ENCODE results near the gene TRPM5.

TRPM5 gene

GRCh38 chr11:2473361-2474058 is 29.2 kb upstream of the TRPM5 start:
- no peak overlapping the region for H3K4ac ChIP-seq (ENCODE audit: low read depth in 1 of 2, low read length in 2 of 2)
- no peak overlapping the region for H2BK120ac ChIP-seq (ENCODE audit: low read depth, low read length)
- peaks cover 0 to 3% of the 10 kb centered on the region in 2 experiments for H3K36me3 ChIP-seq (ENCODE audit: control insufficient read depth in 1 of 2, insufficient read depth in 2 of 2, low read depth in 1 of 2, low read length in 2 of 2)
- no peak overlapping the region for H3K4me3 ChIP-seq (ENCODE audit: insufficient read depth in 1 of 2, low read depth in 1 of 2, low read length in 2 of 2)
- no peaks in the 10 kb centered on the region for H3K9me3 ChIP-seq (ENCODE audit: control insufficient read depth, low read length)
- no peak overlapping the region for H4K8ac ChIP-seq (ENCODE audit: low read length)
- no peak overlapping the region for H3K9ac ChIP-seq (ENCODE audit: low read length)
- H3K79me1 ChIP-seq (replicated peaks; ENCODE audit: low read length, poor library complexity, severe bottlenecking) = no peaks in the 10 kb centered on the region
- H2AK5ac ChIP-seq (ENCODE audit: low read length, severe bottlenecking) = no peak overlapping the region
- H3K27me3 ChIP-seq (ENCODE audit: control insufficient read depth in 1 of 2, insufficient read depth in 1 of 2, low read length in 2 of 2) = peaks cover 37 to 47% of the 10 kb centered on the region in 2 experiments
- peak overlapping the region; percentile 50 for H4K91ac ChIP-seq (ENCODE audit: low read length)
- no peak overlapping the region for H3K27ac ChIP-seq (ENCODE audit: low read length, poor library complexity, severe bottlenecking)
- H3K4me1 ChIP-seq (ENCODE audit: control insufficient read depth, insufficient read depth, low read depth, low read length) = peaks cover 2% of the 10 kb centered on the region
- no peak overlapping the region for H3K4me2 ChIP-seq (ENCODE audit: low read length, poor library complexity, severe bottlenecking)
- no peak overlapping the region for H2BK12ac ChIP-seq (ENCODE audit: low read length in 2 of 2)
- no peak overlapping the region for H3K14ac ChIP-seq (ENCODE audit: low read length in 2 of 2)
- H2AFZ ChIP-seq (ENCODE audit: low read depth, low read length) = no peak overlapping the region
- H2BK15ac ChIP-seq (ENCODE audit: low read depth, poor library complexity, severe bottlenecking) = no peak overlapping the region
- no peak overlapping the region for H2BK5ac ChIP-seq (ENCODE audit: low read depth, low read length, poor library complexity, severe bottlenecking)
- no peak overlapping the region for H3K23ac ChIP-seq (ENCODE audit: low read length in 2 of 2)
- DNase-seq = no peak
- 92% methylated on average over 27 of the region's 27 CpGs for WGBS
- no peak overlapping the region for H3K18ac ChIP-seq (ENCODE audit: low read depth in 1 of 2, low read length in 2 of 2)

DNA sequence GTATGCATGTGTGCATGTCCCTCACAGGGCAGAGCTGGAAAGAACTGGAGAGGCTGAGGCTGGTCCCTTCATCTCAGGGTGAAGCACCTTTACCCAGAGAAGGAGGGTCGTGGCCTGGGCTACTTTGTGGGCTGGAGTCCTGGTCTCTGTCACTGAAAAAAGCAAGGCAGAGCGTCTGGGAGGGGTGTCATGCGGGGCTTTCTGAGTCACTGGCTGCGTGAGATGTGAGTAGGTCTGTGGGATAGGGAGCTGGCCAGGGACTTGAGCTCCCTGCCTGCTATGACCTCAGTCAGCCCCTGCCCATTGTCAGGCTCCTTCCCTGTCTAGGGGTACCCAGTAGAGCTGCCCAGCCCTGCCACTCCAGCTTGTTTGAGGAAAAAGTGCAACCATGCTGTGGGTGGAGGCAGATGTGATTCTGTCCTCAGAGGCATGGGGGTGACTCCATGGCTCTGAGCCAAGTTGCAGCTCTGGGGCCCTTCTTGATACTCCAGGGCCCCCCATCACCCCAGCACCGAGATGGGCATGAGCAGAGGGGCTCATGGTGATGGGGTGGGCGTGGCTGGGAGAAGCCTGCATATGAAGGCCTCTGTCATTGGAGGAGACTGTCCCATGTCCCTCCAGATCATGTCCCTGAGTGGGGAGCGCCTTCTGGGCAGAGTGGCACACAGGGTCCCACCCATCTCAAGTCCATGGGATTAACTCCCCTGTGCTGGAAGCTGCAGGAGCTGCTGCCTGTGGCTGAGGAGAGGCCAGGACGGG is 28.3 kb upstream of the TRPM5 start:
- Histone ChIP-seq H2BK120ac (ENCODE audit: low read depth, low read length) (no peak overlapping the region), H3K79me1 (replicated peaks; ENCODE audit: low read length, poor library complexity, severe bottlenecking) (no peaks in the 10 kb centered on the region), H3K27ac (ENCODE audit: low read length, poor library complexity, severe bottlenecking) (no peak overlapping the region), H3K4ac (ENCODE audit: low read depth in 1 of 2, low read length in 2 of 2) (no peak overlapping the region), H3K4me1 (ENCODE audit: control insufficient read depth, insufficient read depth, low read depth, low read length) (peaks cover 2% of the 10 kb centered on the region), H3K9me3 (ENCODE audit: control insufficient read depth, low read length) (no peaks in the 10 kb centered on the region), H3K36me3 (ENCODE audit: control insufficient read depth in 1 of 2, insufficient read depth in 2 of 2, low read depth in 1 of 2, low read length in 2 of 2) (peaks cover 0 to 3% of the 10 kb centered on the region in 2 experiments), H3K4me3 (ENCODE audit: insufficient read depth in 1 of 2, low read depth in 1 of 2, low read length in 2 of 2) (no peak overlapping the region), H3K27me3 (ENCODE audit: control insufficient read depth in 1 of 2, insufficient read depth in 1 of 2, low read length in 2 of 2) (peaks cover 39 to 45% of the 10 kb centered on the region in 2 experiments), H4K8ac (ENCODE audit: low read length) (no peak overlapping the region), H3K18ac (ENCODE audit: low read depth in 1 of 2, low read length in 2 of 2) (no peak overlapping the region), H2BK15ac (ENCODE audit: low read depth, poor library complexity, severe bottlenecking) (no peak overlapping the region), H3K14ac (ENCODE audit: low read length in 2 of 2) (peak overlapping the region in 1 of 2 experiments; percentile 36), H2AK5ac (ENCODE audit: low read length, severe bottlenecking) (no peak overlapping the region), H2BK5ac (ENCODE audit: low read depth, low read length, poor library complexity, severe bottlenecking) (no peak overlapping the region), H3K9ac (ENCODE audit: low read length) (no peak overlapping the region), H2BK12ac (ENCODE audit: low read length in 2 of 2) (no peak overlapping the region), H4K91ac (ENCODE audit: low read length) (no peak overlapping the region), H3K23ac (ENCODE audit: low read length in 2 of 2) (no peak overlapping the region), H3K4me2 (ENCODE audit: low read length, poor library complexity, severe bottlenecking) (no peak overlapping the region), H2AFZ (ENCODE audit: low read depth, low read length) (no peak overlapping the region)
- WGBS = 48% methylated on average over 8 of the region's 8 CpGs
- DNase-seq = no peak

- no peak overlapping the region for H3K27ac ChIP-seq (ENCODE audit: low read length, poor library complexity, severe bottlenecking)
- H3K9ac ChIP-seq (ENCODE audit: low read length) = no peak overlapping the region
- no peak overlapping the region for H2BK12ac ChIP-seq (ENCODE audit: low read length in 2 of 2)
- no peak for DNase-seq
- no peak overlapping the region for H3K4me3 ChIP-seq (ENCODE audit: insufficient read depth in 1 of 2, low read depth in 1 of 2, low read length in 2 of 2)
- no peak overlapping the region for H4K91ac ChIP-seq (ENCODE audit: low read length)
- no peak overlapping the region for H4K8ac ChIP-seq (ENCODE audit: low read length)
- no peak overlapping the region for H3K18ac ChIP-seq (ENCODE audit: low read depth in 1 of 2, low read length in 2 of 2)
- peaks cover 36 to 40% of the 10 kb centered on the region in 2 experiments for H3K27me3 ChIP-seq (ENCODE audit: control insufficient read depth in 1 of 2, insufficient read depth in 1 of 2, low read length in 2 of 2)
- H2BK120ac ChIP-seq (ENCODE audit: low read depth, low read length) = no peak overlapping the region
- no peaks in the 10 kb centered on the region for H3K9me3 ChIP-seq (ENCODE audit: control insufficient read depth, low read length)
- H3K23ac ChIP-seq (ENCODE audit: low read length in 2 of 2) = no peak overlapping the region
- H2BK5ac ChIP-seq (ENCODE audit: low read depth, low read length, poor library complexity, severe bottlenecking) = no peak overlapping the region
- peak overlapping the region in 1 of 2 experiments; percentile 46 for H3K14ac ChIP-seq (ENCODE audit: low read length in 2 of 2)
- peaks cover 0 to 3% of the 10 kb centered on the region in 2 experiments for H3K36me3 ChIP-seq (ENCODE audit: control insufficient read depth in 1 of 2, insufficient read depth in 2 of 2, low read depth in 1 of 2, low read length in 2 of 2)
- H3K4ac ChIP-seq (ENCODE audit: low read depth in 1 of 2, low read length in 2 of 2) = no peak overlapping the region
- peaks cover 2% of the 10 kb centered on the region for H3K4me1 ChIP-seq (ENCODE audit: control insufficient read depth, insufficient read depth, low read depth, low read length)
- WGBS = 93% methylated on average over 6 of the region's 6 CpGs
- H2BK15ac ChIP-seq (ENCODE audit: low read depth, poor library complexity, severe bottlenecking) = no peak overlapping the region
- no peaks in the 10 kb centered on the region for H3K79me1 ChIP-seq (replicated peaks; ENCODE audit: low read length, poor library complexity, severe bottlenecking)
- no peak overlapping the region for H2AFZ ChIP-seq (ENCODE audit: low read depth, low read length)
- H2AK5ac ChIP-seq (ENCODE audit: low read length, severe bottlenecking) = no peak overlapping the region
- no peak overlapping the region for H3K4me2 ChIP-seq (ENCODE audit: low read length, poor library complexity, severe bottlenecking)
Measured at GRCh38 chr11:2471804-2472096, 27.4 kb upstream of the TRPM5 start.

DNA sequence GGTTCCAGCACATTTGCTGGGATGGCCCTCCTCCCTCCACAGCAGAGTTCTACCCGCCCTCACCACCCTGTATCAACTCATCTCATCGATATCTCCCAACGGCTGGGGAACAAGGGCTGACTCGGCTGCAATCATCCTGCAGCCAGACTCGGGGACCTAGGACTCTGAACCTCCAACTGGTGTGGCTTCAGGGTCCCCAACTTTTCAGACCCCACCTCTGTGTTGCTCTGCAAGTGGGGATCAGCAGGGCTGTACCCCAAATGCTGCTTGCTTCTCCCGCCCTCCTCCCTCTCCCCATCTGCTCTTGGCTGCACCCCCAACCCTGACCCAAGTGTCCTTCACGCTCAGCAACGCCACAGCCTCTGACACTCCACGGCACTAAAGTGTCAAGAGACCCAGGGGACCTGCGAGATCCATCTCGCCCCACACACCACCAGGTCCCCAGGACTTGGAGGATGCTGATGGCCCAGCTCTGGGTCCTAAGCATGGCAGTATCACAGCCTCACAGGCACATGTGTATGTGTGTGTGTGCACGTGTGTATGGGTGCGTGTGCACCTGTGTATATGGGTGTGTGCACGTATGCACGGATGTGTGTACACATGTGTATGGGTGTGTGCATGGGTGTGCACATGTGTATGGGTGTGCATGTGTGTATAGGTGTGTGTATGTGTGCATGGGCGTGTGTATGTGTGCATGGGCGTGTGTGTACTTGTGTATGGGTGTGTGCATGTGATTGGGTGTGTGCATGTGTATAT is 26.9 kb upstream of the TRPM5 start:
- H3K9me3 ChIP-seq (ENCODE audit: control insufficient read depth, low read length) = no peaks in the 10 kb centered on the region
- H3K27ac ChIP-seq (ENCODE audit: low read length, poor library complexity, severe bottlenecking) = no peak overlapping the region
- H3K4me3 ChIP-seq (ENCODE audit: insufficient read depth in 1 of 2, low read depth in 1 of 2, low read length in 2 of 2) = no peak overlapping the region
- H4K8ac ChIP-seq (ENCODE audit: low read length) = no peak overlapping the region
- no peak overlapping the region for H3K9ac ChIP-seq (ENCODE audit: low read length)
- H3K14ac ChIP-seq (ENCODE audit: low read length in 2 of 2) = peak overlapping the region in 1 of 2 experiments; percentile 46
- no peak overlapping the region for H2AFZ ChIP-seq (ENCODE audit: low read depth, low read length)
- no peak overlapping the region for H2BK12ac ChIP-seq (ENCODE audit: low read length in 2 of 2)
- H3K79me1 ChIP-seq (replicated peaks; ENCODE audit: low read length, poor library complexity, severe bottlenecking) = no peaks in the 10 kb centered on the region
- H2BK15ac ChIP-seq (ENCODE audit: low read depth, poor library complexity, severe bottlenecking) = no peak overlapping the region
- peaks cover 0 to 3% of the 10 kb centered on the region in 2 experiments for H3K36me3 ChIP-seq (ENCODE audit: control insufficient read depth in 1 of 2, insufficient read depth in 2 of 2, low read depth in 1 of 2, low read length in 2 of 2)
- no peak overlapping the region for H2BK120ac ChIP-seq (ENCODE audit: low read depth, low read length)
- H3K4ac ChIP-seq (ENCODE audit: low read depth in 1 of 2, low read length in 2 of 2) = no peak overlapping the region
- no peak overlapping the region for H3K4me2 ChIP-seq (ENCODE audit: low read length, poor library complexity, severe bottlenecking)
- no peak overlapping the region for H2BK5ac ChIP-seq (ENCODE audit: low read depth, low read length, poor library complexity, severe bottlenecking)
- WGBS = 87% methylated on average over 17 of the region's 17 CpGs
- H3K23ac ChIP-seq (ENCODE audit: low read length in 2 of 2) = no peak overlapping the region
- peaks cover 36 to 41% of the 10 kb centered on the region in 2 experiments for H3K27me3 ChIP-seq (ENCODE audit: control insufficient read depth in 1 of 2, insufficient read depth in 1 of 2, low read length in 2 of 2)
- peaks cover 2% of the 10 kb centered on the region for H3K4me1 ChIP-seq (ENCODE audit: control insufficient read depth, insufficient read depth, low read depth, low read length)
- no peak overlapping the region for H3K18ac ChIP-seq (ENCODE audit: low read depth in 1 of 2, low read length in 2 of 2)
- H2AK5ac ChIP-seq (ENCODE audit: low read length, severe bottlenecking) = no peak overlapping the region
- no peak for DNase-seq
- no peak overlapping the region for H4K91ac ChIP-seq (ENCODE audit: low read length)
